Esophagus muscularis mucosa (tissue), 4 donors: ENCODE results near the gene FZD2.

ENCODE experiments used
- EP300 ChIP-seq: sonication (generic); formaldehyde crosslinking; IDR thresholded peaks from one replicate; pipeline ENCODE4 v1.6.1; 2017; ENCODE audit warnings: antibody characterized with exemption
- POLR2A ChIP-seq: fragments of 450-650 bp; IDR thresholded peaks from one replicate; pipeline ENCODE4 v1.6.1; 2017; ENCODE audit warnings: antibody characterized with exemption, moderate library complexity, mild to moderate bottlenecking, low read depth
- POLR2AphosphoS5 ChIP-seq, 2 donors: sonication (generic); formaldehyde crosslinking; IDR thresholded peaks; one replicate each; pipeline ENCODE4 v1.6.1; 2017; ENCODE audit warnings: antibody characterized with exemption in 2 of 2
- TF ChIP-seq, protein P1 (sequence below), 3 experiments: fragments of 200-600 bp in 2 of 3; fragments of 450-650 bp in 1 of 3; sonication (generic) in 2 of 3; IDR thresholded peaks; one replicate each; pipeline ENCODE4 v1.5.1; 2017 to 2019; ENCODE audit warnings: antibody characterized with exemption in 3 of 3, mild to moderate bottlenecking in 2 of 3, moderate library complexity in 1 of 3

GRCh38 chr17:44539673-44540072 is 17.6 kb upstream of the FZD2 start:
- TF ChIP-seq POLR2A (no peak), POLR2AphosphoS5 (IDR thresholded peaks at IDR 0.05) (no peak), EP300 (no peak)
- TF ChIP-seq, protein P1, sequence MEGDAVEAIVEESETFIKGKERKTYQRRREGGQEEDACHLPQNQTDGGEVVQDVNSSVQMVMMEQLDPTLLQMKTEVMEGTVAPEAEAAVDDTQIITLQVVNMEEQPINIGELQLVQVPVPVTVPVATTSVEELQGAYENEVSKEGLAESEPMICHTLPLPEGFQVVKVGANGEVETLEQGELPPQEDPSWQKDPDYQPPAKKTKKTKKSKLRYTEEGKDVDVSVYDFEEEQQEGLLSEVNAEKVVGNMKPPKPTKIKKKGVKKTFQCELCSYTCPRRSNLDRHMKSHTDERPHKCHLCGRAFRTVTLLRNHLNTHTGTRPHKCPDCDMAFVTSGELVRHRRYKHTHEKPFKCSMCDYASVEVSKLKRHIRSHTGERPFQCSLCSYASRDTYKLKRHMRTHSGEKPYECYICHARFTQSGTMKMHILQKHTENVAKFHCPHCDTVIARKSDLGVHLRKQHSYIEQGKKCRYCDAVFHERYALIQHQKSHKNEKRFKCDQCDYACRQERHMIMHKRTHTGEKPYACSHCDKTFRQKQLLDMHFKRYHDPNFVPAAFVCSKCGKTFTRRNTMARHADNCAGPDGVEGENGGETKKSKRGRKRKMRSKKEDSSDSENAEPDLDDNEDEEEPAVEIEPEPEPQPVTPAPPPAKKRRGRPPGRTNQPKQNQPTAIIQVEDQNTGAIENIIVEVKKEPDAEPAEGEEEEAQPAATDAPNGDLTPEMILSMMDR (IDR thresholded peaks at IDR 0.05) = no peak
